SK-N-SH treated with all-trans-retinoic acid at 6 μM for 48 hours (cell line): ENCODE data around the gene MTUS2.

Source experiments
- ATAC-seq: fragments of 200-7000 bp; cut with Tn5 transposase; 3 replicates; pipeline ENCODE4 v1.9.1; 2020; ENCODE audit warnings: mild to moderate bottlenecking, moderate library complexity
- ARNTL ChIP-seq: fragments of 450-650 bp; formaldehyde crosslinking; IDR thresholded peaks from 2 replicates; pipeline ENCODE4 v1.5.0; 2020; ENCODE audit warnings: low read depth, mild to moderate bottlenecking, moderate library complexity, borderline replicate concordance
- BACH2 ChIP-seq: fragments of 250-450 bp; sonication (Bioruptor Pico); IDR thresholded peaks from 2 replicates; pipeline ENCODE4 v1.9.0; 2021; ENCODE audit warnings: mild to moderate bottlenecking, borderline replicate concordance
- CREB5 ChIP-seq: fragments of 250-450 bp; sonication (Bioruptor Pico); IDR thresholded peaks from 2 replicates; pipeline ENCODE4 v1.5.1; 2020; ENCODE audit warnings: low read depth, mild to moderate bottlenecking, moderate library complexity
- CSDC2 ChIP-seq: fragments of 250-450 bp; sonication (Bioruptor Pico); IDR thresholded peaks from 2 replicates; pipeline ENCODE4 v1.5.0; 2020; ENCODE audit warnings: mild to moderate bottlenecking, moderate library complexity
- ESRRG ChIP-seq: fragments of 250-450 bp; sonication (Bioruptor Pico); IDR thresholded peaks from 2 replicates; pipeline ENCODE4 v1.6.1; 2021; ENCODE audit warnings: mild to moderate bottlenecking
- ISL1 ChIP-seq: fragments of 250-450 bp; sonication (Bioruptor Pico); IDR thresholded peaks from 2 replicates; pipeline ENCODE4 v2.1.2; 2022; ENCODE audit warnings: mild to moderate bottlenecking, moderate library complexity
- OSR1 ChIP-seq: fragments of 250-450 bp; sonication (Bioruptor Pico); IDR thresholded peaks from 2 replicates; pipeline ENCODE4 v1.8.0; 2022; ENCODE audit warnings: moderate library complexity, mild to moderate bottlenecking, inconsistent platforms
- PPARA ChIP-seq: fragments of 250-450 bp; sonication (Bioruptor Pico); IDR thresholded peaks from 2 replicates; pipeline ENCODE4 v1.5.0; 2020; ENCODE audit warnings: mild to moderate bottlenecking, borderline replicate concordance
- RARB ChIP-seq: fragments of 250-450 bp; sonication (Bioruptor Pico); IDR thresholded peaks from 2 replicates; pipeline ENCODE4 v1.8.0; 2021; ENCODE audit warnings: mild to moderate bottlenecking, moderate library complexity
- SNAI2 ChIP-seq: fragments of 250-450 bp; sonication (Bioruptor Pico); IDR thresholded peaks from 2 replicates; pipeline ENCODE4 v1.5.0; 2020; ENCODE audit warnings: mild to moderate bottlenecking, moderate library complexity
- TCF4 ChIP-seq: fragments of 250-450 bp; sonication (Bioruptor Pico); IDR thresholded peaks from 2 replicates; pipeline ENCODE4 v1.8.0; 2021; ENCODE audit warnings: mild to moderate bottlenecking, moderate library complexity, borderline replicate concordance
- TOX ChIP-seq: fragments of 250-450 bp; sonication (Bioruptor Pico); IDR thresholded peaks from 2 replicates; pipeline ENCODE4 v1.8.0; 2021; ENCODE audit warnings: mild to moderate bottlenecking, moderate library complexity, borderline replicate concordance
- ZC3H10 ChIP-seq: fragments of 250-450 bp; sonication (Bioruptor Pico); IDR thresholded peaks from 2 replicates; pipeline ENCODE4 v1.5.1; 2021; ENCODE audit warnings: mild to moderate bottlenecking, moderate library complexity
- ZFP3 ChIP-seq: fragments of 250-450 bp; sonication (Bioruptor Pico); IDR thresholded peaks from 2 replicates; pipeline ENCODE4 v1.5.0; 2020; ENCODE audit warnings: mild to moderate bottlenecking, moderate library complexity
- ZFP30 ChIP-seq: fragments of 450-650 bp; formaldehyde crosslinking; IDR thresholded peaks from 2 replicates; pipeline ENCODE4 v1.5.0; 2022; ENCODE audit warnings: mild to moderate bottlenecking, moderate library complexity
- ZNF565 ChIP-seq: fragments of 450-650 bp; formaldehyde crosslinking; conservative IDR thresholded peaks from 2 replicates; pipeline ENCODE4 v1.5.0; 2020; ENCODE audit warnings: low read depth, mild to moderate bottlenecking, moderate library complexity
- ZNF70 ChIP-seq: fragments of 450-650 bp; formaldehyde crosslinking; IDR thresholded peaks from 2 replicates; pipeline ENCODE4 v1.5.0; 2020; ENCODE audit warnings: mild to moderate bottlenecking, moderate library complexity
- ZNF8 ChIP-seq: fragments of 450-650 bp; formaldehyde crosslinking; IDR thresholded peaks from 2 replicates; pipeline ENCODE4 v1.5.0; 2020; ENCODE audit warnings: mild to moderate bottlenecking, moderate library complexity
- TF ChIP-seq, protein P1 (sequence below): fragments of 250-450 bp; sonication (Bioruptor Pico); IDR thresholded peaks from 2 replicates; pipeline ENCODE4 v1.5.1; 2021; ENCODE audit warnings: mild to moderate bottlenecking, moderate library complexity
- TF ChIP-seq, protein P2 (sequence below): fragments of 250-450 bp; sonication (Bioruptor Pico); IDR thresholded peaks from 2 replicates; pipeline ENCODE4 v1.5.0; 2020; ENCODE audit warnings: mild to moderate bottlenecking, moderate library complexity

Gene MTUS2

GRCh38 chr13:29255567-29255966 lies 435.4 kb downstream of the MTUS2 start (continued):
- TF ChIP-seq, protein P1, sequence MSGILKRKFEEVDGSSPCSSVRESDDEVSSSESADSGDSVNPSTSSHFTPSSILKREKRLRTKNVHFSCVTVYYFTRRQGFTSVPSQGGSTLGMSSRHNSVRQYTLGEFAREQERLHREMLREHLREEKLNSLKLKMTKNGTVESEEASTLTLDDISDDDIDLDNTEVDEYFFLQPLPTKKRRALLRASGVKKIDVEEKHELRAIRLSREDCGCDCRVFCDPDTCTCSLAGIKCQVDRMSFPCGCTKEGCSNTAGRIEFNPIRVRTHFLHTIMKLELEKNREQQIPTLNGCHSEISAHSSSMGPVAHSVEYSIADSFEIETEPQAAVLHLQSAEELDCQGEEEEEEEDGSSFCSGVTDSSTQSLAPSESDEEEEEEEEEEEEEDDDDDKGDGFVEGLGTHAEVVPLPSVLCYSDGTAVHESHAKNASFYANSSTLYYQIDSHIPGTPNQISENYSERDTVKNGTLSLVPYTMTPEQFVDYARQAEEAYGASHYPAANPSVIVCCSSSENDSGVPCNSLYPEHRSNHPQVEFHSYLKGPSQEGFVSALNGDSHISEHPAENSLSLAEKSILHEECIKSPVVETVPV (CRISPR knock-in tag): no peak
- no peak for TF ChIP-seq TCF4 (CRISPR knock-in tag)

DNA sequence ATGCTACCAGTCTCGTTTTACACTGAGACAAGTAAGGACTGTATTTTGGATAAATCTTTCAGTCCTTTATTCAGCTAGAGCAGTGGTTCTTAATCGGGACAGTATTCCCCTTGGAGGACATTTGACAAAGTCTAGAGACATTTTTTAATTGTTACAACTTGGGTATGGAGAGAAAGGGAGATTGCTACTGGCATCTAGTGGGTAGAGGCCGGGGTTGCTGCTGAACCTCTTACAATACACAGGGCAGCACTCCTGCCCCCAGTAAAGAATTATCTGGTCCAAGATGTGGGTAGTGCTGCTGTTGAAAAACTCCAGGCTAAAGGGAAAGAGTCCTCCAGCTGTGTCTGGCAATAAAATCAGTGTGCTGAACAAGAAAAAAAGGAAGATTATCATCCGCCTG lies 440.5 kb downstream of the MTUS2 start:
- ATAC-seq: no peak
- TF ChIP-seq OSR1 (CRISPR knock-in tag) (no peak), ZNF70 (CRISPR knock-in tag) (no peak), ZNF565 (CRISPR knock-in tag) (no peak), ZNF8 (CRISPR knock-in tag) (no peak), CREB5 (CRISPR knock-in tag) (no peak), TCF4 (CRISPR knock-in tag) (no peak), ZC3H10 (CRISPR knock-in tag) (no peak), ZFP3 (CRISPR knock-in tag) (no peak), ESRRG (CRISPR knock-in tag) (no peak), CSDC2 (CRISPR knock-in tag) (no peak), PPARA (CRISPR knock-in tag) (no peak), ISL1 (no peak), ZFP30 (no peak), RARB (CRISPR knock-in tag) (no peak), SNAI2 (CRISPR knock-in tag) (no peak), BACH2 (no peak)
- TF ChIP-seq, protein P1 (CRISPR knock-in tag): no peak
- TF ChIP-seq, protein P2, sequence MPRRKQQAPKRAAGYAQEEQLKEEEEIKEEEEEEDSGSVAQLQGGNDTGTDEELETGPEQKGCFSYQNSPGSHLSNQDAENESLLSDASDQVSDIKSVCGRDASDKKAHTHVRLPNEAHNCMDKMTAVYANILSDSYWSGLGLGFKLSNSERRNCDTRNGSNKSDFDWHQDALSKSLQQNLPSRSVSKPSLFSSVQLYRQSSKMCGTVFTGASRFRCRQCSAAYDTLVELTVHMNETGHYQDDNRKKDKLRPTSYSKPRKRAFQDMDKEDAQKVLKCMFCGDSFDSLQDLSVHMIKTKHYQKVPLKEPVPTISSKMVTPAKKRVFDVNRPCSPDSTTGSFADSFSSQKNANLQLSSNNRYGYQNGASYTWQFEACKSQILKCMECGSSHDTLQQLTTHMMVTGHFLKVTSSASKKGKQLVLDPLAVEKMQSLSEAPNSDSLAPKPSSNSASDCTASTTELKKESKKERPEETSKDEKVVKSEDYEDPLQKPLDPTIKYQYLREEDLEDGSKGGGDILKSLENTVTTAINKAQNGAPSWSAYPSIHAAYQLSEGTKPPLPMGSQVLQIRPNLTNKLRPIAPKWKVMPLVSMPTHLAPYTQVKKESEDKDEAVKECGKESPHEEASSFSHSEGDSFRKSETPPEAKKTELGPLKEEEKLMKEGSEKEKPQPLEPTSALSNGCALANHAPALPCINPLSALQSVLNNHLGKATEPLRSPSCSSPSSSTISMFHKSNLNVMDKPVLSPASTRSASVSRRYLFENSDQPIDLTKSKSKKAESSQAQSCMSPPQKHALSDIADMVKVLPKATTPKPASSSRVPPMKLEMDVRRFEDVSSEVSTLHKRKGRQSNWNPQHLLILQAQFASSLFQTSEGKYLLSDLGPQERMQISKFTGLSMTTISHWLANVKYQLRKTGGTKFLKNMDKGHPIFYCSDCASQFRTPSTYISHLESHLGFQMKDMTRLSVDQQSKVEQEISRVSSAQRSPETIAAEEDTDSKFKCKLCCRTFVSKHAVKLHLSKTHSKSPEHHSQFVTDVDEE: no peak

DNA sequence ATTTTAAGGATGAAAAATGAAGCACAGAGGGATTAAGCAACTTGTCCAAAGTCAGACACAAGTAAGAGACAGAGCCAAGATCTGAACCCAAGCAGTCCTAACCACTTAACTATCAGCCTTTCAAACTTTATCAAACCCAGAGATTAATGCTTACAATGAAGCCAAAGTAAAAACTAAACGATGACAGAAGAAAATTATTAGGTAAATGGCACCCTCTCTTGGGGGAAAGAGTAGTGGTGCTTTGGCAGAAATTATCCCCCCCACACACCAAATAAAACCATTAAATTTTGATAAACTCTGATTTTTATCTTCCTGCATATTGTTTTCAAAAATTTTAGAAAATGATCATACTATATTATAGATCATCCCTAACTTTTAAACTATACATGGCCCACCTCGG lies 446.1 kb downstream of the MTUS2 start:
- ATAC-seq: no peak
- no peak for TF ChIP-seq ISL1
- no peak for TF ChIP-seq TOX
- TF ChIP-seq, protein P2: no peak
- no peak for TF ChIP-seq ARNTL (CRISPR knock-in tag)
